ENCODE data around the gene LMO1.

GRCh38 chr11:8263109-8263768 lies 439 bp downstream of the LMO1 start:
- TF ChIP-seq POLR2A (IDR thresholded peaks at IDR 0.05) (no peak), CTCF (IDR thresholded peaks at IDR 0.05) (no peak)

Measured in right lobe of liver (tissue), 4 donors.